ENCODE data around the gene OR7C2. TPM values are rescaled to one million over a fixed set of nuclear protein-coding genes. Genes with fewer than 3 reads are reported as not detected.

OR7C2 gene
- total and polyA plus RNA-seq, 2 experiments from 2014 or later, result not detected

DNA sequence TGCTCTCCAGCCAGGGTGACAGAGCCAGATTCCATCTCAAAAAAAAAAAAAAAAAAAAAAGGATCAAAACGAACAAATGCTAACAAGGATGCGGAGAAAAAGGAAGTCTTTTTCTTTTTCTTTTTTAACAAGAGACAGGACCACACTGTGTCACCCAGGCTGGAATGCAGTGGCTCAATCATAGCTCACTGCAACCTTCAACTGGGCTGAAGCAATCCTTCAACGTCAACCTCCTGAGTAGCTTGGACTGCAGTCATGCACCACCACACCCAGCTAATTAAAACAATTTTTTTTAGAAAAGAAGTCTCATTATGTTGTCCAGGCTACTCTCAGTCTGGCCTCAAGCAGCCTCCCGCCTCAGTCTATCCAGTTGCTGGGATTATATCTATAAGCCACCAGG, 34.6 kb upstream of the OR7C2 start:
- no peak overlapping the region for H3K27ac Mint-ChIP-seq
- TF ChIP-seq ETS1 (IDR thresholded peaks at IDR 0.05) (no peak), REST (IDR thresholded peaks at IDR 0.05; ENCODE audit: unreplicated experiment) (no peak), JUNB (IDR thresholded peaks at IDR 0.05; ENCODE audit: unreplicated experiment) (no peak), POLR2AphosphoS5 (IDR thresholded peaks at IDR 0.05; ENCODE audit: low read depth) (no peak), ZNF462 (CRISPR knock-in tag; IDR thresholded peaks at IDR 0.05) (no peak), NANOG (IDR thresholded peaks at IDR 0.05; ENCODE audit: borderline replicate concordance) (no peak), EZH2 (IDR thresholded peaks at IDR 0.05; ENCODE audit: low read depth, unreplicated experiment) (no peak), STAT1 (IDR thresholded peaks at IDR 0.05; ENCODE audit: unreplicated experiment) (no peak), EZH2phosphoT487 (IDR thresholded peaks at IDR 0.05; ENCODE audit: unreplicated experiment) (no peak), ZNF331 (CRISPR knock-in tag; IDR thresholded peaks at IDR 0.05; ENCODE audit: low read depth) (no peak), ZNF114 (CRISPR knock-in tag; IDR thresholded peaks at IDR 0.05) (no peak), CREB1 (CRISPR knock-in tag; IDR thresholded peaks at IDR 0.05; ENCODE audit: low read depth) (no peak)
- TF ChIP-seq, protein P1, sequence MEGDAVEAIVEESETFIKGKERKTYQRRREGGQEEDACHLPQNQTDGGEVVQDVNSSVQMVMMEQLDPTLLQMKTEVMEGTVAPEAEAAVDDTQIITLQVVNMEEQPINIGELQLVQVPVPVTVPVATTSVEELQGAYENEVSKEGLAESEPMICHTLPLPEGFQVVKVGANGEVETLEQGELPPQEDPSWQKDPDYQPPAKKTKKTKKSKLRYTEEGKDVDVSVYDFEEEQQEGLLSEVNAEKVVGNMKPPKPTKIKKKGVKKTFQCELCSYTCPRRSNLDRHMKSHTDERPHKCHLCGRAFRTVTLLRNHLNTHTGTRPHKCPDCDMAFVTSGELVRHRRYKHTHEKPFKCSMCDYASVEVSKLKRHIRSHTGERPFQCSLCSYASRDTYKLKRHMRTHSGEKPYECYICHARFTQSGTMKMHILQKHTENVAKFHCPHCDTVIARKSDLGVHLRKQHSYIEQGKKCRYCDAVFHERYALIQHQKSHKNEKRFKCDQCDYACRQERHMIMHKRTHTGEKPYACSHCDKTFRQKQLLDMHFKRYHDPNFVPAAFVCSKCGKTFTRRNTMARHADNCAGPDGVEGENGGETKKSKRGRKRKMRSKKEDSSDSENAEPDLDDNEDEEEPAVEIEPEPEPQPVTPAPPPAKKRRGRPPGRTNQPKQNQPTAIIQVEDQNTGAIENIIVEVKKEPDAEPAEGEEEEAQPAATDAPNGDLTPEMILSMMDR (conservative IDR thresholded peaks at IDR 0.05; ENCODE audit: low read depth in 2 of 2), result no peak
- H3K4me1 Mint-ChIP-seq, result no peaks in the 10 kb centered on the region

More for the DNA sequence above, 34.6 kb upstream of the OR7C2 start:
- H3K27me3 ChIP-seq (ENCODE audit: insufficient read depth), result no peaks in the 10 kb centered on the region
- Mint-ChIP-seq H3K9me3 (peaks cover 82% of the 10 kb centered on the region), H3K36me3 (ENCODE audit: low read depth) (no peaks in the 10 kb centered on the region), H3K27me3 (ENCODE audit: insufficient read depth, low read depth, poor library complexity) (peaks cover 4% of the 10 kb centered on the region), H3K4me3 (no peak overlapping the region)
- no peak overlapping the region for H3K4me2 ChIP-seq
- no peak overlapping the region for H3K4me3 ChIP-seq
- H2AFZ ChIP-seq, result no peak overlapping the region
- 0 out of 2 replicates have a peak, but pooled peaks cover 4% of the 10 kb centered on the region for H3K4me1 ChIP-seq (ENCODE audit: insufficient read depth)
- H3F3A ChIP-seq (replicated peaks; ENCODE audit: low read depth), result no peaks in the 10 kb centered on the region
- H3K9me2 ChIP-seq (ENCODE audit: insufficient read depth), result no peaks in the 10 kb centered on the region
- no peak overlapping the region for H3K27ac ChIP-seq (ENCODE audit: low read depth)
- ATAC-seq (no peak), DNase-seq (ENCODE audit: low spot score) (no peak)
- no peaks in the 10 kb centered on the region for H3K79me2 ChIP-seq (replicated peaks; ENCODE audit: insufficient read depth)
- no peaks in the 10 kb centered on the region for H3K36me3 ChIP-seq (ENCODE audit: insufficient read depth)
- H4K20me1 ChIP-seq (replicated peaks; ENCODE audit: insufficient read depth), result no peaks in the 10 kb centered on the region

All from GM23338 (cell line).